Duodenal mucosa (tissue), 2 donors: ENCODE data around the gene CELF4.

Experiments
- H3K27ac ChIP-seq: one replicate; pipeline ENCODE4 v1.7.0; 2013; ENCODE audit warnings: low read depth, low read length
- H3K27me3 ChIP-seq, 2 donors: one replicate each; pipeline ENCODE4 v1.7.0; 2013; ENCODE audit warnings: low read length in 2 of 2, control low read depth in 1 of 2; ENCODE audit not compliant: insufficient read depth in 2 of 2, control insufficient read depth in 1 of 2
- H3K36me3 ChIP-seq, 2 donors: one replicate each; pipeline ENCODE4 v1.7.0; 2013; ENCODE audit warnings: low read length in 2 of 2, control low read depth in 1 of 2; ENCODE audit not compliant: insufficient read depth in 2 of 2, control insufficient read depth in 1 of 2
- H3K4me1 ChIP-seq, 2 donors: one replicate each; pipeline ENCODE4 v1.7.0; 2013; ENCODE audit warnings: low read length in 2 of 2, control low read depth in 1 of 2; ENCODE audit not compliant: insufficient read depth in 2 of 2, control insufficient read depth in 1 of 2
- H3K4me3 ChIP-seq, 2 donors: one replicate each; pipeline ENCODE4 v1.7.0; 2013; ENCODE audit warnings: low read length in 2 of 2, low read depth in 1 of 2
- H3K9ac ChIP-seq, 2 donors: one replicate each; pipeline ENCODE4 v1.7.0; 2013; ENCODE audit warnings: low read length in 2 of 2, low read depth in 1 of 2
- H3K9me3 ChIP-seq, 2 donors: one replicate each; pipeline ENCODE4 v1.7.0; 2013; ENCODE audit warnings: low read length in 2 of 2, control low read depth in 1 of 2; ENCODE audit not compliant: control insufficient read depth in 1 of 2

CELF4 gene

GRCh38 chr18:37272841-37273240 is 292.8 kb downstream of the CELF4 start:
- H3K4me1 ChIP-seq = no peaks in the 10 kb centered on the region
- H3K9me3 ChIP-seq = no peaks in the 10 kb centered on the region
- H3K27ac ChIP-seq = no peak overlapping the region
- H3K36me3 ChIP-seq = no peaks in the 10 kb centered on the region
- H3K9ac ChIP-seq = no peak overlapping the region
- H3K4me3 ChIP-seq = no peak overlapping the region
- no peaks in the 10 kb centered on the region for H3K27me3 ChIP-seq

DNA sequence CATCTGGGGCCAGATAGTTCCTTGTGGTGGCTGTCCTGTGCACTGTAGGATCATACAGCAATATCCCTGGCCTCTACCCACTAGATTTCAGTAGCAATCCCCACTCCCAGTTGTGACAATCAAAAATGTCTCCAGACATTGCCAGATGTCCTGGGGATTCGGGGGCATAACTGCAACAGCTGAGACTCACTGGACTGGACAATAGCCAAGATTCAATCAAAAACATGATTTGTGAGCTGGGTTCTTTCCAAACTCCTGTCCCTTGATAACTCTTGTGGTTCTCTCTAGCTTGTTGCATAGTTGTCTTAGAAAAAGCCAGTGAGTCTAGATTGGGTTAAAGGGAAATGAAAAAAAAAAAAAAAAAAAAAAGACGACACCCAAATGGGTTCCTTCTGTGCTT is 293.4 kb downstream of the CELF4 start:
- Histone ChIP-seq H3K4me3 (no peak overlapping the region), H3K36me3 (no peaks in the 10 kb centered on the region), H3K9me3 (no peaks in the 10 kb centered on the region), H3K27ac (no peak overlapping the region), H3K4me1 (no peaks in the 10 kb centered on the region), H3K9ac (no peak overlapping the region), H3K27me3 (no peaks in the 10 kb centered on the region)

DNA sequence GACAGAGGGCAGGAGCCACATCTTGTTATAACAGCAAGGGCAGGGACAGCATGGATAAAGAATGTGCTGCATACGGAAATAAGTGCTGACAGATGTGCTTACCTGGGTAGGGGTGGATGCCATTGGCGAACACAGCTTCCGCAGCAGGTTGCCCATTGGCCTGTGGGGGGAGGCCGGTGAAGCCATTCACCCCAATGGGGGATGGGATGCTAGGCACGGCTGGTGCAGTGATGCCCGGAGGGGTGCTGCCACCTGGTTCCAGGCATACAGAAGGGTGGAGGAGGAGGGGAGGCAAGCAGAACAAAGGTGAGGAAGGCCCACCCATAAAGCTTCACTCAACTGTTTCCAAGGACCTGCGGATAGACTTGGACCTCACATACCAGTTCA is 294.9 kb downstream of the CELF4 start:
- Histone ChIP-seq H3K4me3 (no peak overlapping the region), H3K27ac (no peak overlapping the region), H3K9ac (no peak overlapping the region), H3K9me3 (no peaks in the 10 kb centered on the region), H3K4me1 (no peaks in the 10 kb centered on the region), H3K36me3 (no peaks in the 10 kb centered on the region), H3K27me3 (no peaks in the 10 kb centered on the region)

- no peak overlapping the region for H3K27ac ChIP-seq
- no peaks in the 10 kb centered on the region for H3K4me1 ChIP-seq
- H3K27me3 ChIP-seq = no peaks in the 10 kb centered on the region
- no peak overlapping the region for H3K9ac ChIP-seq
- no peak overlapping the region for H3K4me3 ChIP-seq
- H3K9me3 ChIP-seq = no peaks in the 10 kb centered on the region
- H3K36me3 ChIP-seq = no peaks in the 10 kb centered on the region
These were observed 295.4 kb downstream of the CELF4 start for GRCh38 chr18:37270038-37270665.

GRCh38 chr18:37266290-37266689 is 299.3 kb downstream of the CELF4 start:
- Histone ChIP-seq H3K27me3 (no peaks in the 10 kb centered on the region), H3K36me3 (no peaks in the 10 kb centered on the region), H3K9me3 (no peaks in the 10 kb centered on the region), H3K4me1 (no peaks in the 10 kb centered on the region), H3K27ac (no peak overlapping the region), H3K9ac (no peak overlapping the region), H3K4me3 (no peak overlapping the region)

DNA sequence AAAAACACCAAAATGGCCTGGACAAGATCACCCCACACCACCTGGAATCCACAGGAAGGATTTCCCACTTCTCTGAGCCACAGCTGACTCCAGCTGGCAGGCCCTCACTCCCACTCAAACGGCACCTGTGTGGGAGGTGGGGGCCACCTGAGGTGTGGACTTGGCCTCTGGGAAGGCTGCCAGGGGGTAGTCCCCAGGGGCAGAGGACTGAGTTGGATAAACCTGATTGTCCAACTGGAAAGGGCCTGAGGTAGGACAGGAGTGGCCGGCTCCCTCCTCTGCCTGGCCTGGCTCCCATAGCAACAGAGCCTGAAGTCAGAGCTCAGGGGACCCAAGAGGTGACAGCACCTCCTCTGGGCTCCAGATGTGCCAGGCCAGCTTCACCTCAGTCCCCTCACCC is 300.2 kb downstream of the CELF4 start:
- no peaks in the 10 kb centered on the region for H3K4me1 ChIP-seq
- no peaks in the 10 kb centered on the region for H3K9me3 ChIP-seq
- no peaks in the 10 kb centered on the region for H3K27me3 ChIP-seq
- H3K27ac ChIP-seq = no peak overlapping the region
- no peak overlapping the region for H3K4me3 ChIP-seq
- no peak overlapping the region for H3K9ac ChIP-seq
- no peaks in the 10 kb centered on the region for H3K36me3 ChIP-seq

DNA sequence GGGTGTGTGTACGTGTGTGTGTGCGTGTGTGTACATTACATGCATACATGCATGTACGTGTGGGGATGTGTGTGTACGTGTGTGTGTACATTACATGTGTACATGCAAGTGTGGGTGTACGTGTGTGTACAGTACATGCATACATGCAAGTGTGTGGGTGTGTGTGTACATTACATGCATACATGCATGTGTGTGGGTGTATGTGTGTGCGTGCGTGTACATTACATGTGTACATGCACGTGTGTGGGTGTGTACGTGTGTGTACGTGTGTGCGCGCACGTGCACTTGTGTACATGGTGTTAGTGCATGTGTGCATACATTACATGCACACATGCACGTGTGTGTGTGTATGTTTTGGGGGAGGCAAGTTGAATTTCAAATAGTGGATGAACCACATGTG is 300.6 kb downstream of the CELF4 start:
- H3K9ac ChIP-seq = no peak overlapping the region
- H3K27me3 ChIP-seq = no peaks in the 10 kb centered on the region
- H3K36me3 ChIP-seq = no peaks in the 10 kb centered on the region
- no peak overlapping the region for H3K4me3 ChIP-seq
- H3K9me3 ChIP-seq = no peaks in the 10 kb centered on the region
- no peak overlapping the region for H3K27ac ChIP-seq
- no peaks in the 10 kb centered on the region for H3K4me1 ChIP-seq

DNA sequence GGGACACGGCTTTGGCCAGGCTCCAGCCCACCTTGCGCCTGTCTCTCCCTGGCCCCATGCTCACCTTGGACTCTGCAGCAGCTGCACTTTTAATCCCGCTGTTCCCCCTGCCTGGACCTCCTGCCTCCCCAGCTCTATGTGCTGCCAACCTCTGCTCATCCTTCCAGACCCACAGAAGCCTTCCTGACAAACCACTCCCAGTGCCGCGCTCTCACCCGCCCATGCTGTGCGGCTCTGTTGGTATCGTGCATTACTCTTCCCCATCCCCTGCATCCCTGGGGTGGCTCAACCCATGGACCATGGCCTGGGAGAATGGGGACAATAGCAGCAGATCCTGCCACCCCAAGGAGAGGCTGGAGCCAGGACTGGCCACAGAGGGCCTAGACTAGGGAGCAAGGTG is 303.6 kb downstream of the CELF4 start:
- Histone ChIP-seq H3K36me3 (no peaks in the 10 kb centered on the region), H3K4me1 (no peaks in the 10 kb centered on the region), H3K27me3 (peaks cover 0 to 5% of the 10 kb centered on the region in 2 donors), H3K9me3 (no peaks in the 10 kb centered on the region), H3K9ac (no peak overlapping the region), H3K4me3 (no peak overlapping the region), H3K27ac (no peak overlapping the region)

DNA sequence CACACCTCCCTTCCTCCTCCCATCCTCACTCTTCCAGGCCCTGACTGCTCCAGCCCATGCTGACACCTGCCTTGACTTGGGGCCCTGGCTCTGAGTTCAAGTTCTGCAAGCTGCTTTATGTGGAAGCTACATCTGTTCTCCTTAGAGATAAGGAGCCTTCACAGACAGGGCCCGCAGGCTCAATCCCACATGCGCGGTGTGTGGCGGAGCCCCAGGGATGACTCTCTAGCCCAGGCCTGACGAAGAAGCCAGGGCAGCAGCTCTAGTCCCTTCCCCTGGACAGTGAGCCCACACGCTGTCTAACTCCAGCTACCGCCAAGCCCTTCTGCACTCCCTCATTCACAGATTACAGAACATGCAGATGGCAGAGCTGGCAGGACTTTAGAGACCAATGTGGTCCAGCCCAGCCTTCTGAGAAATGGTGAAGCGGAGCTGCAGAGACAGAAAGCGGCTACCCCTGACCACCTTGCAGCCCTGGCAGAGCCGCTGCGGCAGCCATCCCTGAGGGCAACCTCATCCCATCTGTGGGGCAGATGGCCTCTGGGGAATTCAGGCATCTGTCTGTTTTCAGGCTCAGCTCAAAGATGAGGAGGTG is 304.3 kb downstream of the CELF4 start:
- Histone ChIP-seq H3K4me3 (no peak overlapping the region), H3K9me3 (no peaks in the 10 kb centered on the region), H3K4me1 (no peaks in the 10 kb centered on the region), H3K27ac (no peak overlapping the region), H3K36me3 (no peaks in the 10 kb centered on the region), H3K9ac (no peak overlapping the region), H3K27me3 (peaks cover 0 to 5% of the 10 kb centered on the region in 2 donors)

- Histone ChIP-seq H3K4me1 (no peaks in the 10 kb centered on the region), H3K4me3 (no peak overlapping the region), H3K9me3 (no peaks in the 10 kb centered on the region), H3K27me3 (peaks cover 5 to 7% of the 10 kb centered on the region in 2 donors), H3K9ac (no peak overlapping the region), H3K36me3 (no peaks in the 10 kb centered on the region), H3K27ac (no peak overlapping the region)
These were observed 305.1 kb downstream of the CELF4 start for GRCh38 chr18:37260367-37261093.
